ENCODE data around the gene ZNF346. TPM values are rescaled to one million over a fixed set of nuclear protein-coding genes. Genes with fewer than 3 reads are reported as not detected.
"Not testable (repeated sequence)": the region's sequence is repeated elsewhere in the genome, so short reads cannot be mapped to it uniquely, and the experiment has no call there.

Gene ZNF346
- total and polyA plus RNA-seq, 4 donors = 27.4 to 43.9 (median 32.7) TPM

- Histone ChIP-seq H3K27me3 (ENCODE audit: control insufficient read depth, insufficient read depth, low read length) (no peaks in the 10 kb centered on the region), H3K4me1 (ENCODE audit: control insufficient read depth, insufficient read depth, low read length) (no peaks in the 10 kb centered on the region), H3K27ac (ENCODE audit: low read depth, low read length) (no peak overlapping the region), H3K4me3 (ENCODE audit: low read depth, low read length) (no peak overlapping the region), H3K36me3 (ENCODE audit: control insufficient read depth, insufficient read depth, low read length) (peaks cover 58% of the 10 kb centered on the region), H3K9me3 (ENCODE audit: control insufficient read depth, insufficient read depth, low read length) (no peaks in the 10 kb centered on the region)
- WGBS (ENCODE audit: insufficient coverage) = 100% methylated on average over 1 of the region's 1 CpG
- DNase-seq (ENCODE audit: low read depth in 4 of 6, low spot score in 6 of 6) = no peak
Measured at GRCh38 chr5:177044641-177045040, 22.1 kb downstream of the ZNF346 start.

DNA sequence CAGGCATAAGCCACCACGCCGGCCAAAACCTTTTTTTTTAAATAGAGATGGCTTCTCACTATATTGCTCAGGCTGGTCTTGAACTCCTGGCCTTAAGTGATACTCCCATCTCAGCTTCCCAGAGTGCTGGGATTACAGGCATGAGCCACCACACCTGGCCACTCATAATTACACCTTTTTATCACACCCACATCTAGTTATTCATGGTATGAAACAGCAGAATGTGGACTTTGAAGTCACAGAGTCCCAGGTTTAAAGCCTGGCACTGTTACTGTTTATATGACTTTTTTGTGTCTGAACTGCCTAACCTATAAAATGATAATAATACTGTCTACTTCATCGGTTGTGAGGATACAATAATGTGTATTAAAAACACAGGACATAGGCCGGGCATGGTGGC lies 23.1 kb downstream of the ZNF346 start:
- Histone ChIP-seq H3K36me3 (ENCODE audit: control insufficient read depth, insufficient read depth, low read length) (peaks cover 66% of the 10 kb centered on the region), H3K27me3 (ENCODE audit: control insufficient read depth, insufficient read depth, low read length) (no peaks in the 10 kb centered on the region), H3K4me3 (ENCODE audit: low read depth, low read length) (no peak overlapping the region), H3K27ac (ENCODE audit: low read depth, low read length) (no peak overlapping the region), H3K4me1 (ENCODE audit: control insufficient read depth, insufficient read depth, low read length) (no peaks in the 10 kb centered on the region), H3K9me3 (ENCODE audit: control insufficient read depth, insufficient read depth, low read length) (no peaks in the 10 kb centered on the region)
- DNase-seq (ENCODE audit: low read depth in 4 of 6, low spot score in 6 of 6) = no peak
- WGBS (ENCODE audit: insufficient coverage) = 86% methylated on average over 3 of the region's 4 CpGs

GRCh38 chr5:177048531-177048930 lies 26.0 kb downstream of the ZNF346 start:
- H3K36me3 ChIP-seq (ENCODE audit: control insufficient read depth, insufficient read depth, low read length) = peaks cover 74% of the 10 kb centered on the region
- WGBS (ENCODE audit: insufficient coverage) = no CpG with 5 or more reads among the region's 7 CpGs
- not testable (repeated sequence) for H3K9me3 ChIP-seq (ENCODE audit: control insufficient read depth, insufficient read depth, low read length); H3K4me3 ChIP-seq (ENCODE audit: low read depth, low read length); H3K27me3 ChIP-seq (ENCODE audit: control insufficient read depth, insufficient read depth, low read length); H3K4me1 ChIP-seq (ENCODE audit: control insufficient read depth, insufficient read depth, low read length); DNase-seq (ENCODE audit: low read depth in 4 of 6, low spot score in 6 of 6); H3K27ac ChIP-seq (ENCODE audit: low read depth, low read length)

GRCh38 chr5:177049285-177049684 lies 26.8 kb downstream of the ZNF346 start:
- Histone ChIP-seq H3K36me3 (ENCODE audit: control insufficient read depth, insufficient read depth, low read length) (peaks cover 67% of the 10 kb centered on the region), H3K4me3 (ENCODE audit: low read depth, low read length) (no peak overlapping the region), H3K27ac (ENCODE audit: low read depth, low read length) (no peak overlapping the region), H3K9me3 (ENCODE audit: control insufficient read depth, insufficient read depth, low read length) (no peaks in the 10 kb centered on the region), H3K27me3 (ENCODE audit: control insufficient read depth, insufficient read depth, low read length) (no peaks in the 10 kb centered on the region), H3K4me1 (ENCODE audit: control insufficient read depth, insufficient read depth, low read length) (no peaks in the 10 kb centered on the region)
- WGBS (ENCODE audit: insufficient coverage) = 90% methylated on average over 5 of the region's 5 CpGs
- DNase-seq (ENCODE audit: low read depth in 4 of 6, low spot score in 6 of 6) = no peak

DNA sequence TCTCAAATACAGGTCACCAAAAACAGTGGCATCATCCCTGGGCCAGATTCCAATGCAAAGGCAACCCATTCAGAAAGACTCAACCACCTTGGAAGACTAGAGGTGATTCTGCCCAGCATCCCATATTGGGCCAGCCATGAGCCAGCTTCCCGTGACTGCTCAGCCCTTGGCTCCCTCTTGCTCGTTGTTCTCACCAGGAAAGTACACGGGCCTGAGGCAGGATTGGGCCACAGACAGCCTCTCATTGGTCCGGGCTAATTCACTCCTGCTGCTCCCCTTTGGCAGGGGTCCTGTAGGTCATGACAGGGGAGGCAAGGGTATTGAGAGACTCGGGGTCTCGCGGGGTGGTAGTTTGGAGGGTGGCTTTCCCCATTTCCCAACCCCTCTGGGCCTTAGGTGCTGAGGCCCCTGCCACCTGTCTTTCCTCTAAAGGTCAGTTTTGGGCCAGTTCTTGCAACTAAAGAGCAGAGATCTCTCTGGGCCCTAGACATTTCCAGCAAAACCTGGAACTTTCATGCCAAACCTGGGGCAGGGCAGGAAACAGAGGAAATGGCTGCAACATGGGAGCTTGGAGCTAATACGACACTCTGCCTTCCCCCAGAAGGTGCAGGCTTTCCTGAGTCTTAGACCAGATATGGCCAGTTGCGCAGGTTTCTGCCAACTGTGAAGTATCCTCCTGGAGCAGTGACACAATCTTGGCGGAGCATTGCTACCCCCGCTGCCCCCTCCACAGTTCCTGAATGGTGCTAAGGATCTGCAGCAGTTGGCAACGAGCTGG lies 42.2 kb downstream of the ZNF346 start:
- WGBS (ENCODE audit: insufficient coverage) = 92% methylated on average over 9 of the region's 12 CpGs
- H3K27me3 ChIP-seq (ENCODE audit: control insufficient read depth, insufficient read depth, low read length) = no peaks in the 10 kb centered on the region
- no peak overlapping the region for H3K4me3 ChIP-seq (ENCODE audit: low read depth, low read length)
- H3K36me3 ChIP-seq (ENCODE audit: control insufficient read depth, insufficient read depth, low read length) = peaks cover 63% of the 10 kb centered on the region
- DNase-seq (ENCODE audit: low read depth in 4 of 6, low spot score in 6 of 6) = no peak
- no peaks in the 10 kb centered on the region for H3K9me3 ChIP-seq (ENCODE audit: control insufficient read depth, insufficient read depth, low read length)
- no peak overlapping the region for H3K27ac ChIP-seq (ENCODE audit: low read depth, low read length)
- H3K4me1 ChIP-seq (ENCODE audit: control insufficient read depth, insufficient read depth, low read length) = no peaks in the 10 kb centered on the region

GRCh38 chr5:177065491-177065890 lies 43.0 kb downstream of the ZNF346 start:
- Histone ChIP-seq H3K9me3 (ENCODE audit: control insufficient read depth, insufficient read depth, low read length) (no peaks in the 10 kb centered on the region), H3K4me1 (ENCODE audit: control insufficient read depth, insufficient read depth, low read length) (no peaks in the 10 kb centered on the region), H3K4me3 (ENCODE audit: low read depth, low read length) (no peak overlapping the region), H3K27me3 (ENCODE audit: control insufficient read depth, insufficient read depth, low read length) (no peaks in the 10 kb centered on the region), H3K27ac (ENCODE audit: low read depth, low read length) (no peak overlapping the region), H3K36me3 (ENCODE audit: control insufficient read depth, insufficient read depth, low read length) (peaks cover 61% of the 10 kb centered on the region)
- no CpG with 5 or more reads among the region's 6 CpGs for WGBS (ENCODE audit: insufficient coverage)
- DNase-seq (ENCODE audit: low read depth in 4 of 6, low spot score in 6 of 6) = no peak

DNA sequence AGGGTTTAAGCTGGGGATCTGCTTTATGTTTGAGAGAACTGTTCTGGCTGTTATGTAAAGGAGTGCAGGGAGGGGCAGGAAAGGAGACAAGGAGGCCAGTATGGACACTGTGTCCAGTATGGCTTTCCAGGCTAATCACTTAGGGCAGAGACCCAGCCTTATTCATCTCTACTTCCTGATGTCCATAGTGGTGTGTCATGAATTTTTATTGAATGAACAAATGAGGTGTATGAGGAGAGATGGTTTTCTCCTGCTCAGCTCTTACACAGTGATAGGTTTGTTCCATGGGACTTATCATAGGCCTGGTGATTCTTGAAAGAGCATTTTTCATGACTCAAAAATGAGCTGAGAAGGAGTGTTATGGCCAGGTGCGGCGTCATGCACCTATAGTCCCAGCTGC lies 43.7 kb downstream of the ZNF346 start:
- 100% methylated on average over 2 of the region's 2 CpGs for WGBS (ENCODE audit: insufficient coverage)

DNA sequence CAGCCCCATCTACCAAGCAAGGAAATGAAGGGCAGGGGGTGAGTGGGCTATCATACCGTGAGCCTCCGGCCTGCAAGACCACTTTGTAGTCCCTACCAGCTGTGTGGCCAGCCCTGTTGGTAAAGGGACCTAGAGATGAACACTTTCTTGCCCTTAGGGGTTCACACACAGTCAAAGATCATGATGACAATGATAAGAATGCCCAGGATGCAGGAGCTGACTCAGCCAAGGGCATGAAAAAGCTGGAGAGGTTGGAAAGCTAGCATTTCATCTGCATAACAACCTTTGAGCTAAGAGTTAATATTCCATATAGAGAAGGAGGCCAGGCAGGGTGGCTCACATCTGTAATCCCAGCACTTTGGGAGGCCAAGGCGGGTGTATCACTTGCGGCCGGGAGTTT lies 45.0 kb downstream of the ZNF346 start:
- no peaks in the 10 kb centered on the region for H3K27me3 ChIP-seq (ENCODE audit: control insufficient read depth, insufficient read depth, low read length)
- H3K27ac ChIP-seq (ENCODE audit: low read depth, low read length) = no peak overlapping the region
- no peak for DNase-seq (ENCODE audit: low read depth in 4 of 6, low spot score in 6 of 6)
- peaks cover 48% of the 10 kb centered on the region for H3K36me3 ChIP-seq (ENCODE audit: control insufficient read depth, insufficient read depth, low read length)
- H3K4me1 ChIP-seq (ENCODE audit: control insufficient read depth, insufficient read depth, low read length) = peaks cover 7% of the 10 kb centered on the region
- H3K4me3 ChIP-seq (ENCODE audit: low read depth, low read length) = no peak overlapping the region
- no peaks in the 10 kb centered on the region for H3K9me3 ChIP-seq (ENCODE audit: control insufficient read depth, insufficient read depth, low read length)
- WGBS (ENCODE audit: insufficient coverage) = 100% methylated on average over 2 of the region's 5 CpGs

More for the DNA sequence above, 43.7 kb downstream of the ZNF346 start:
- peaks cover 57% of the 10 kb centered on the region for H3K36me3 ChIP-seq (ENCODE audit: control insufficient read depth, insufficient read depth, low read length)
- DNase-seq (ENCODE audit: low read depth in 4 of 6, low spot score in 6 of 6) = no peak
- no peak overlapping the region for H3K4me3 ChIP-seq (ENCODE audit: low read depth, low read length)
- no peaks in the 10 kb centered on the region for H3K9me3 ChIP-seq (ENCODE audit: control insufficient read depth, insufficient read depth, low read length)
- H3K27ac ChIP-seq (ENCODE audit: low read depth, low read length) = no peak overlapping the region
- H3K27me3 ChIP-seq (ENCODE audit: control insufficient read depth, insufficient read depth, low read length) = no peaks in the 10 kb centered on the region
- peaks cover under 1% of the 10 kb centered on the region for H3K4me1 ChIP-seq (ENCODE audit: control insufficient read depth, insufficient read depth, low read length)

GRCh38 chr5:177070536-177071191 lies 48.2 kb downstream of the ZNF346 start:
- WGBS (ENCODE audit: insufficient coverage) = 94% methylated on average over 3 of the region's 6 CpGs
- no peak overlapping the region for H3K27ac ChIP-seq (ENCODE audit: low read depth, low read length)
- H3K27me3 ChIP-seq (ENCODE audit: control insufficient read depth, insufficient read depth, low read length) = no peaks in the 10 kb centered on the region
- H3K4me3 ChIP-seq (ENCODE audit: low read depth, low read length) = no peak overlapping the region
- peaks cover 7% of the 10 kb centered on the region for H3K4me1 ChIP-seq (ENCODE audit: control insufficient read depth, insufficient read depth, low read length)
- H3K36me3 ChIP-seq (ENCODE audit: control insufficient read depth, insufficient read depth, low read length) = peaks cover 25% of the 10 kb centered on the region
- H3K9me3 ChIP-seq (ENCODE audit: control insufficient read depth, insufficient read depth, low read length) = no peaks in the 10 kb centered on the region
- no peak for DNase-seq (ENCODE audit: low read depth in 4 of 6, low spot score in 6 of 6)

All from spinal cord (tissue), 10 donors.